ENCODE data around the gene APOL5. TPM values are rescaled to one million over a fixed set of nuclear protein-coding genes. Genes with fewer than 3 reads are reported as not detected.

APOL5 gene
- total RNA-seq, 1 donor from 2014 or later, result not detected

GRCh38 chr22:35761037-35761436, 43.4 kb downstream of the APOL5 start:
- FAIRE-seq, result no peak
- Mint-ChIP-seq H3K27ac (ENCODE audit: unreplicated experiment) (no peak overlapping the region), H3K36me3 (ENCODE audit: low read depth, unreplicated experiment) (peaks cover 11% of the 10 kb centered on the region), H3K9me3 (ENCODE audit: unreplicated experiment) (no peaks in the 10 kb centered on the region), H3K27me3 (ENCODE audit: low read depth, unreplicated experiment) (no peaks in the 10 kb centered on the region), H3K4me3 (ENCODE audit: unreplicated experiment) (no peak overlapping the region), H3K4me1 (ENCODE audit: low read depth, unreplicated experiment) (no peaks in the 10 kb centered on the region)
- no peak overlapping the region for H3K27ac ChIP-seq (ENCODE audit: low read depth, low read length)
- H3K4me3 ChIP-seq (ENCODE audit: insufficient read depth, low read depth, low read length), result no peak overlapping the region
- no peaks in the 10 kb centered on the region for H3K27me3 ChIP-seq (ENCODE audit: insufficient read depth, low read length)
- H3K9ac ChIP-seq (ENCODE audit: low read length), result no peak overlapping the region
- H3K4me1 ChIP-seq (ENCODE audit: insufficient read depth, low read length), result no peaks in the 10 kb centered on the region
- H2AFZ ChIP-seq (ENCODE audit: low read depth, low read length), result no peak overlapping the region
- H3K4me2 ChIP-seq (ENCODE audit: low read length), result no peak overlapping the region
- H3K36me3 ChIP-seq (ENCODE audit: insufficient read depth, low read length), result peaks cover 52% of the 10 kb centered on the region
- H3K9me3 ChIP-seq (ENCODE audit: insufficient read depth, low read depth, low read length), result no peaks in the 10 kb centered on the region
- H4K20me1 ChIP-seq (ENCODE audit: insufficient read depth, low read length), result peaks cover 20% of the 10 kb centered on the region
- DNase-seq (ENCODE audit: low read depth), result no peak
- TF ChIP-seq CTCF (IDR thresholded peaks at IDR 0.05; ENCODE audit: insufficient read depth, low read depth, low read length), result peak; percentile 24
- TF ChIP-seq EZH2 (IDR thresholded peaks at IDR 0.05; ENCODE audit: insufficient read depth, low read length), result no peak
- peaks cover 9% of the 10 kb centered on the region for H3K79me2 ChIP-seq (ENCODE audit: insufficient read depth, low read length)

- Mint-ChIP-seq H3K9me3 (ENCODE audit: unreplicated experiment) (no peaks in the 10 kb centered on the region), H3K4me1 (ENCODE audit: low read depth, unreplicated experiment) (peaks cover 8% of the 10 kb centered on the region), H3K4me3 (ENCODE audit: unreplicated experiment) (no peak overlapping the region), H3K27ac (ENCODE audit: unreplicated experiment) (peak overlapping the region; percentile 9), H3K27me3 (ENCODE audit: low read depth, unreplicated experiment) (no peaks in the 10 kb centered on the region), H3K36me3 (ENCODE audit: low read depth, unreplicated experiment) (peaks cover 8% of the 10 kb centered on the region)
- peak; percentile 37 for DNase-seq (ENCODE audit: low read depth)
- Histone ChIP-seq H4K20me1 (ENCODE audit: insufficient read depth, low read length) (peaks cover 11% of the 10 kb centered on the region), H3K4me1 (ENCODE audit: insufficient read depth, low read length) (no peaks in the 10 kb centered on the region), H3K36me3 (ENCODE audit: insufficient read depth, low read length) (peaks cover 20% of the 10 kb centered on the region), H3K27ac (ENCODE audit: low read depth, low read length) (peak overlapping the region; percentile 12), H3K4me3 (ENCODE audit: insufficient read depth, low read depth, low read length) (peak overlapping the region; percentile 8), H3K27me3 (ENCODE audit: insufficient read depth, low read length) (no peaks in the 10 kb centered on the region), H3K9ac (ENCODE audit: low read length) (peak overlapping the region; percentile 34), H2AFZ (ENCODE audit: low read depth, low read length) (no peak overlapping the region), H3K79me2 (ENCODE audit: insufficient read depth, low read length) (peaks cover 28% of the 10 kb centered on the region), H3K9me3 (ENCODE audit: insufficient read depth, low read depth, low read length) (no peaks in the 10 kb centered on the region), H3K4me2 (ENCODE audit: low read length) (peak overlapping the region; percentile 70)
- TF ChIP-seq EZH2 (IDR thresholded peaks at IDR 0.05; ENCODE audit: insufficient read depth, low read length) (no peak), CTCF (IDR thresholded peaks at IDR 0.05; ENCODE audit: insufficient read depth, low read depth, low read length) (no peak)
- FAIRE-seq, result no peak
These were observed 49.2 kb downstream of the APOL5 start for GRCh38 chr22:35766654-35767580.

GRCh38 chr22:35769974-35770373, 52.3 kb downstream of the APOL5 start:
- Histone ChIP-seq H3K4me1 (ENCODE audit: insufficient read depth, low read length) (no peaks in the 10 kb centered on the region), H3K79me2 (ENCODE audit: insufficient read depth, low read length) (peaks cover 38% of the 10 kb centered on the region), H3K9me3 (ENCODE audit: insufficient read depth, low read depth, low read length) (no peaks in the 10 kb centered on the region), H3K4me3 (ENCODE audit: insufficient read depth, low read depth, low read length) (no peak overlapping the region), H4K20me1 (ENCODE audit: insufficient read depth, low read length) (peaks cover 9% of the 10 kb centered on the region), H3K27ac (ENCODE audit: low read depth, low read length) (no peak overlapping the region), H3K4me2 (ENCODE audit: low read length) (no peak overlapping the region), H3K36me3 (ENCODE audit: insufficient read depth, low read length) (peaks cover 11% of the 10 kb centered on the region), H3K9ac (ENCODE audit: low read length) (no peak overlapping the region), H3K27me3 (ENCODE audit: insufficient read depth, low read length) (no peaks in the 10 kb centered on the region), H2AFZ (ENCODE audit: low read depth, low read length) (no peak overlapping the region)
- H3K27ac Mint-ChIP-seq (ENCODE audit: unreplicated experiment), result no peak overlapping the region
- no peaks in the 10 kb centered on the region for H3K9me3 Mint-ChIP-seq (ENCODE audit: unreplicated experiment)
- FAIRE-seq (no peak), DNase-seq (ENCODE audit: low read depth) (no peak)
- peaks cover 8% of the 10 kb centered on the region for H3K4me1 Mint-ChIP-seq (ENCODE audit: low read depth, unreplicated experiment)
- no peak overlapping the region for H3K4me3 Mint-ChIP-seq (ENCODE audit: unreplicated experiment)
- TF ChIP-seq CTCF (IDR thresholded peaks at IDR 0.05; ENCODE audit: insufficient read depth, low read depth, low read length) (no peak), EZH2 (IDR thresholded peaks at IDR 0.05; ENCODE audit: insufficient read depth, low read length) (no peak)
- H3K36me3 Mint-ChIP-seq (ENCODE audit: low read depth, unreplicated experiment), result peaks cover under 1% of the 10 kb centered on the region
- no peaks in the 10 kb centered on the region for H3K27me3 Mint-ChIP-seq (ENCODE audit: low read depth, unreplicated experiment)

All from astrocyte (in vitro differentiated cells and primary cell).